ENCODE measurements around the gene CLCN7. TPM values are rescaled to one million over a fixed set of nuclear protein-coding genes. Genes with fewer than 3 reads are reported as not detected.

Gene CLCN7
- total RNA-seq, 1 experiment from 2014 or later, result 60.0 TPM

GRCh38 chr16:1456951-1457350 is 17.9 kb downstream of the CLCN7 start:
- H3K36me3 Mint-ChIP-seq (ENCODE audit: insufficient read depth, unreplicated experiment), result peaks cover 44% of the 10 kb centered on the region
- no peaks in the 10 kb centered on the region for H3K27me3 Mint-ChIP-seq (ENCODE audit: insufficient read depth, unreplicated experiment)
- BruUV-seq (replicated peaks), result no TSS peak
- intact Hi-C loops (cut with micrococcal nuclease), result no loop called here
- POLR2A ChIA-PET, result no interaction called here
- no peaks in the 10 kb centered on the region for H3K9me3 Mint-ChIP-seq (ENCODE audit: unreplicated experiment)
- H3K27ac Mint-ChIP-seq (ENCODE audit: low read depth, unreplicated experiment), result no peak overlapping the region
- H3K4me1 Mint-ChIP-seq (ENCODE audit: insufficient read depth, unreplicated experiment), result no peaks in the 10 kb centered on the region
- H3K4me3 Mint-ChIP-seq (ENCODE audit: unreplicated experiment), result no peak overlapping the region
- no peak for TF ChIP-seq CTCF (IDR thresholded peaks at IDR 0.05; ENCODE audit: unreplicated experiment)
- CTCF ChIA-PET, result no interaction called here
- no peak for DNase-seq (ENCODE audit: unreplicated experiment)

- CTCF ChIA-PET, result no interaction called here
Measured at GRCh38 chr16:1455190-1456171, 19.3 kb downstream of the CLCN7 start.

GRCh38 chr16:1454561-1454960 is 20.3 kb downstream of the CLCN7 start:
- BruUV-seq (replicated peaks), result no TSS peak

More at GRCh38 chr16:1455190-1456171, 19.3 kb downstream of the CLCN7 start:
- no peak for TF ChIP-seq CTCF (IDR thresholded peaks at IDR 0.05; ENCODE audit: unreplicated experiment)
- no peaks in the 10 kb centered on the region for H3K27me3 Mint-ChIP-seq (ENCODE audit: insufficient read depth, unreplicated experiment)
- intact Hi-C loops (cut with micrococcal nuclease), result no loop called here
- POLR2A ChIA-PET, result interaction anchor here (0.6 kb wide), 1 partner anchor 101 kb away, joined by 3 read pairs; no protein-coding TSS in a partner anchor
- H3K27ac Mint-ChIP-seq (ENCODE audit: low read depth, unreplicated experiment), result no peak overlapping the region
- H3K36me3 Mint-ChIP-seq (ENCODE audit: insufficient read depth, unreplicated experiment), result peaks cover 37% of the 10 kb centered on the region
- no peaks in the 10 kb centered on the region for H3K9me3 Mint-ChIP-seq (ENCODE audit: unreplicated experiment)
- no peaks in the 10 kb centered on the region for H3K4me1 Mint-ChIP-seq (ENCODE audit: insufficient read depth, unreplicated experiment)
- no peak overlapping the region for H3K4me3 Mint-ChIP-seq (ENCODE audit: unreplicated experiment)
- no peak for DNase-seq (ENCODE audit: unreplicated experiment)
- no TSS peak for BruUV-seq (replicated peaks)

More at GRCh38 chr16:1454561-1454960, 20.3 kb downstream of the CLCN7 start:
- no peak for TF ChIP-seq CTCF (IDR thresholded peaks at IDR 0.05; ENCODE audit: unreplicated experiment)
- POLR2A ChIA-PET, result interaction anchor here (0.6 kb wide), 1 partner anchor 102 kb away, joined by 3 read pairs; no protein-coding TSS in a partner anchor
- Mint-ChIP-seq H3K36me3 (ENCODE audit: insufficient read depth, unreplicated experiment) (peaks cover 37% of the 10 kb centered on the region), H3K4me1 (ENCODE audit: insufficient read depth, unreplicated experiment) (no peaks in the 10 kb centered on the region), H3K4me3 (ENCODE audit: unreplicated experiment) (no peak overlapping the region), H3K27me3 (ENCODE audit: insufficient read depth, unreplicated experiment) (no peaks in the 10 kb centered on the region), H3K27ac (ENCODE audit: low read depth, unreplicated experiment) (no peak overlapping the region), H3K9me3 (ENCODE audit: unreplicated experiment) (no peaks in the 10 kb centered on the region)
- CTCF ChIA-PET, result no interaction called here
- no peak for DNase-seq (ENCODE audit: unreplicated experiment)
- intact Hi-C loops (cut with micrococcal nuclease), result no loop called here
